Activated T-cell treated with anti-CD3 and anti-CD28 coated beads, Interleukin-2, amount 50 U/mL, for 48 hours (primary cell): ENCODE data around the gene HHAT.

ENCODE experiments used
- DNase-seq, 2 experiments: peaks; one replicate each; pipeline ENCODE4 v3.0.0-alpha.2; 2020

HHAT gene

DNA sequence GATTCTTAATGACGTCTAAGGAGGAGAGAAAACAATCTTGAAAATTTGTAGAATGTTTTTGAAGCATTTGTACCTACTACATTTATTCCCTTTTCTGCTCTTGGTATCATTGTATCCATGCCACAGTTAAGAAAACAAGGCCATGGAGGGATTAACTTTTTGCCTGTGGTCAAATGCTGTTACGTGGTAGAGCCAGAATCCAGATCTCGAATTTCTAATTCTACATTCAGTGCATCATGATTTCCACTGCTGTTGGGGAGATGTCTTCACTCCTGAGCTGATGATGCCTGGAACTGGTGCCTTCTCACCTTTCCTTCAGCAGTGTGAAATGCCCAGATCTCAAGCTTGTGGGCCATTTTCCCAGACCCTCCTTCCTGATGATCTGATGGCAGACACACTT, 175.6 kb downstream of the HHAT start:
- no peak for DNase-seq

DNA sequence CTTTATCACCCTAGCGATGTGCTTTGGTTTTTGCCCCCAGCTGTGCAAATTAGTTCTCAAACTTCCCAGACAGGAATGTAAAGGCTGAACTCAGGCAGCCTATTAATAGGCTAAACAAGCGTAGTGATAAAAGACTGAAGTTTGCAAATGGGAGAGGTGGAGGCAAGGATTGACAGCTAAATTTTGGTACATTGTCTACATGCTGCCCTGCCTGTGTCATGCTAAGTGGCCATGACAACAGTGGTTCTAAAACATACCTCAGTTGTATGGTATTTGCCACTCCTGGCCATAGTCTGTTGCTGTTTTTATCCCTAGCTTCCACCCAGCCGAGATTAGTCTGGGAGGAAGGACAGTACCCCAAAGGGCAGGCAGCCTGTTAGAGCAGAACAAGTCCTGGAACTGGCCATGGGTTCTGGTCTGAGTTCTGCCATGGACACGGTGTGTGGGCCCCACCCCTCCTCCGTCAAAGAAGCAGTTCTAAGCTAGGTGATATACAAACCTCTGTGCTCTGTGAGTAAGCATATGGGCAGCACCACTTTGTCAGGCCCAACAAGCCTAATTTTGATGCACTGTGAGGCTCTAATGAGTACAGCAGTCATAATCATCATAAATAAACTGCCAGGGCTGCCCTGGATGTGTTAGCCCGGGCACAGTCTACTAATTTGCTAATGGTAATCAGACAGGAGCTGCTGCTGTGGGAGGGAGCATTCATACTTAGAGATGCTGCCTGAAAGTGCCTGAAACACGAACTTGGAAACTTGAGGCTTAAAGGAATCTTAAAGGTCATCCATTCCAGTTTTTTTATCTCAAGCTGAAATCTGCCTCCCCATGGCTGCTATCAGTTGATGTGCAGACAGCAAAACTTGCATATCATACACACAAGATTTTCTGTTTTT, 177.1 kb downstream of the HHAT start:
- DNase-seq = no peak

DNA sequence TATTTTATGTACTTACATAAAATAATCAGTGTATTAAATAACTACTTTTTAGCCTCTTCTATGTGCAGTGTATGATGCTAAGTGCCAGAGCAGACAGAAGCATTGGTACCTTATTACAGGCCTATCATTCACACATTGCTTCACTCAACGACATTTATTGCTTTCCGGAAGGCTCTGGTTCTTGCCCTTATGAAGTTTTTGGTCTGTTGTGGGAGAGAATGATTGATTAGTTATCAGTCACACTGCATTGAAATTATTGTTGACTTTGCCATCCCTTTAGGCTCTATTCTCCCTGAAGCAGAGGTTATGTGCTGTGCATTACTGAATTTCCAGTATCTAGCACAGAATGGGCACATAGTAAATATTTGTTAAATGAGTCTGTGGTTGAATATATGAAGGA, 178.0 kb downstream of the HHAT start:
- DNase-seq = no peak

DNA sequence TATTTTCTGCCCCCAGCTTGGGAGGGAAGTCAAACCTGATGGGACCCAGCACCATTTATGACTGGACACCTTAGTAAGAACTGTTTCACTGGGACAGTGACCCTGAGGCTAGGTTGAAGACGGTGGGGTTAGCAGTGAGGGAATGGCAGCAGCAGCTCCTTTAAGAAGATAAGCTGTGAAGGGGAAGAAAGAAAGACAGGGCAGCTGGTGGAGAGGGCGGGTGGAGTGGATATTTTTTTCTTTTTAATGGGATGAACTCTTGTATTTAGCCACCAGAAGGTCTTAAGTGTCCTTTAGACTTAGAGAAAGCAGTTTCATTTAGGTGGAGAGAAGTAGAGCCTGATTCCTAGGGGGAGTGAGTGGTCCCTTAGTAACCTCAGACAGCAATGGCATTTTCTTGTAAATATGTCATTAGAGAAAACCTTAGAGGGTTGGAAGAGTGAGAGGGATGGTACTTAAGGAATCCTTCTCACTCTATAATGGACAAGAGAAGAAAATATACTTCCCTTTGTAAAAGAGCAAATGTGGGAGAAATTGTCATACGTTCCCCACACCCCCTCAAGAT, 187.5 kb downstream of the HHAT start:
- DNase-seq = no peak

DNA sequence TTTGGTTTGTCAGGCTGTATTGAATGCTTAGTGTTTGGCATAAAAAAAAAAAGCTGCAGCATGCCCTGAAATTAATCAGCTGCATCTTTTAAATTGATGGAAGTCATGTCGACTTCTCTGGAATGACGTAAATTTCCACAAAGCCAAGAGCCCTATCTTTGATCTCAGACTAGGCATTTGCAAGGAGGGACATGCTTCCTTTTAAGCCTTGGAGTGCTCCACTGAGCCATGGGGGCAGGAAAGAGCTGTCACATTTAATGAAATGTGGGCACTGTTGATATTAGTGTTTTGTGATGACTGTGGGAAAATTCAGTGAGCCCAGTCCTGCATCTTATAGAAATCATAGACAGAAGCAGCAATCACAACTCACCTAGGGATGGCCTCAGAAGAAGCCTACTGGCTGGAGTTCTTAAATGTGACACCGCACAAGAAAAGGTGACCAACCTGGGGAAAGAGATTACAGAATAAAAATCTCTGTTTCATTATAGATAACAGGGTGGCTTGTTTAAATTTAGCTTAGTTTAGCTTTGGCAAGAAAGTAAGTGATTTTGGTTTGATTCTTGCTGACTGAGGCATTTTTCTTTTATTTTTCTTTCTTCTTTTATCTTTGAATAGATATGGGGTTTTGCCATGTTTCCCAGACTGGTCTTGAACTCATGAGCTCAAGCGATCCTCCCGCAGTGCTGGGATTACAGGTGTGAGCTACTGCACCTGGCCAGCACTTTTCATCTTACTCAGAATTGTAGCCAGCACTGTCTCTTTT, 188.2 kb downstream of the HHAT start:
- no peak for DNase-seq

DNA sequence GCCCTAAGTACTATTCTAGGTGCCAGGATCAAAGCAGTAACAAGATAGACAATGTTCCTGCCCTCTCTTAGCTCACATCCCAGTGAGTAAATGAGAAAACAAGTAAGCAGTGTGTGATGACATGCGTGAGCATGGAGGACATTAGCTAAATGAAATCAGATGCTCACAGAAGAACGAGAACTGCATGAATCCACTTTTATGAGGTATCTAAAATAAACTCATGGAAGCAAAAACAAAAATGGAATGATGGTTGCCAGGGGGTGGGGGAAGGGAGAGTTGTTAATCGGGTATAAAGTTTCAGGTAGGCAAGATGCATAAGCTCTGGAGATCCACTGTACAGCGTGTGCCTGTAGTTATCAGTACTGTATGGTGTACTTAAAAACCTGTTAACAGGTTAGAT, 195.1 kb downstream of the HHAT start:
- no peak for DNase-seq

DNA sequence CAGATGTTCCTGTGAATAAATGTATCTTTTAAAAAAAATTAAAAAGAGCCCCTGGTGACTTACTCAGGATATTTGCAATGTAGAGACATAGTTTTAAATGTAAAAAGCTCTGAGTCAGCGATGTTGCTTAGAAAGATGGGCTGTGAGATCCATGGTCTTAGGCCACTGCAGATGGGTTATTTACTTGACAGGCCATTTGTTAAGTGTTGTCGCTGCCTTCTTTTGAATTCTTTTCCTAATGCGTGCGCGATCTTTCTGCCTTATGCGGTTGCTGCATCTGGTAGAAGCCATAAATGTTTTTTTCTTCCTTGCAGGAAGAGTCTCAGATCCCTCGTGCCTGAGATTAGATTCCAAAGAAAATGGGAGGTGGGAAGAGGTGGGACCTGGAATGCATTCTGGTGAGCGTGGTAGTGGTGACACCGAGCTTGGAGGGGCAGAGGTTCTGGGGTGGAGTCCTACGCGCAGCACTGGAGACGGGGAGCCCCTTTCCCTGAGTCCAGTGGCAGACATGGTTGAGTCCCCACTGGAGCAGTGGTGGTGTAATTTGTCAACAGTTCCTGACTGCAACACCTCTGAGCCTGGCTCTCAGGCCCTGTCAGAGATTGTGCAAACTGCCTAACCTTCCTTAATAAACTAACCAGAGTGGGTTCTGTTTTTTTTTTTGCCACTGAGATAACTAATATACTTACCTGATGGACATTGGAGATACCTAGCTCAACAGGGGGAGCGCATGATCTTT, 197.2 kb downstream of the HHAT start:
- DNase-seq = no peak

DNA sequence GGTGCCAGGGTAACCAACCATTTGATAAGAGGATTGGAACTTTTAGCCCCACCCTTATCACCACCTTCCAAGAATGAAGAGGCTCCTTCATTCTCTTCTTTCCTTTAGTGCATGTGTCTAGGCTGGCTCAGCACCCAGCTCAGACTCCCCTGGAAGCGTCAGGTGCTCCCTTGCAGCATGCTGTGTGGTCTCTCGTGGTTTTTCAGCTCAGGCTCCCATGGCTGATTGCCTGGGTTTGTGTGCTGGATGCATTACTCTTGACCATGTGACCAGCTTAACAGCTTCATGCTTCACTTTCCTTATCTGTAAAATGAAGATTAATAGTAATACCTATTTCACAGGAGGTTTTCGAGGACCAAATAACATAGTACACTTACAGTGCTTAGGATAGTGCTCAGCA, 198.4 kb downstream of the HHAT start:
- no peak for DNase-seq

DNA sequence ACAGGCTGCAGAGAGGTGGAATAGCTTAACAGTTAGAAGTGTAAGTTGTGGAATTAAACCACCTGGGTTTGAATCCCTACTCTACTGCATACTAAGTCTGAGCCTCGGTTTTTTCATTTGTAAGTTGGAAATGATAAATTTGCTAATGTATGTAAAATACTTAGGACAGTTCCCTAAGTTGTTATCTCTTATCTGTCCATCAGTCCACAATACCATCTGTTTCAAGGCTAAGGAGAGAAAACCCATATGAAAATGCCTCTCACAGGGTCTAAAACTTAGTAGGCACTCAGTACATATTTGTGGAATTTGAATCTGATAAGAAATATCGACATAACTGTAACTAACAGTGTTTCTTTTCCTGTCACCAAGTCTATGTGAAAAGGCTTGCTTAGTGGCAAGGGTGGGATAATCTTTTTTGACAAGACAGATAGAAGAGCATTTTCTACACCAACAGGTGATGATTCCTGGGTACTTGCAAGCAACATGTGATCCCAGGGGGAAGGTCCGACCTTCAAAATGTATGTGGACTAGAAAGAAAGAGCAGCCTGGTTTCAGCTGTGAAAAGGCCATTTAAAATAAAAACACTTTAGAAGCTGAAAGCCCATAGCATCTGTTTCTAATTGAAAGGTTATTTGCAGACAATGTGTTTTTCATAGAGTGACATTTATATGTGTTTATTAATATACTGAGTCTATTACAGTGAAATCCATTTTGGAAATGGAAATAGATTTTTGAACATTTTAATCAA, 202.9 kb downstream of the HHAT start:
- DNase-seq = no peak

DNA sequence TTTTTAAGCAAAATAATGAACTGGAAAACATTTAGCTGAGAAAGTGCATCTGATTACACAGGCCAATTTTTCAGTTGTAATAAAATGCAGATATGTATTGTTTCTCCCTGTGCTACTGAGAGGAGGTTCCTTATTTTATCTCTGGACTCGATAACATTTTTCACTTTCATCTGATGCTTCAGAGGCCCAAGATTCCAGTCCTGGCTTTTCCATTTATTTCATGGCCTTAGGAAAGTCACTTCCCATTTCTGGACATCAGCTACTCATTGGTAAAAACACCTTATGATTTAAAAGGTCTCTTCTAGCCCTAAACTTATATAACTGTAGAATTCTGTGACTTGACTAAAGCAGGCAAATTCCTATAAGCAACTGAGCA, 203.5 kb downstream of the HHAT start:
- DNase-seq = no peak

DNA sequence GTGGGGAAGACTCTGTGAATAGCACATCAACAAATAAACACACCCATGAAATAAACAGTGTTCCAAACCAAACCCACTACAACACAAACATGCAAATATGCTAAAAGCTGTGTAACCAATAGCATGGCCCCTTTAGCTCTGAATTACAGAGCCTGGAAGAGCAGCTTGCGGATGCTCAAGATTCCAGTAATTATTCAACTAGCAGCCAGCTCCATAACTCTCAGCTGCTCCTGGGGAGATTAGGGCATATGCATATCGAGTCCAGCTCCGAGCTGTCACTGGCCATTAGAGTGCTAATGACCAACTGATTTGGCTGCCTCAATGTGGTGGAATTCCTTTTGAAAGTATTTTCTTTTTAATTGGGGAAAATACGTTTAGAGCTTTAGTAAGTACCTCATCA, 207.1 kb downstream of the HHAT start:
- no peak for DNase-seq

DNA sequence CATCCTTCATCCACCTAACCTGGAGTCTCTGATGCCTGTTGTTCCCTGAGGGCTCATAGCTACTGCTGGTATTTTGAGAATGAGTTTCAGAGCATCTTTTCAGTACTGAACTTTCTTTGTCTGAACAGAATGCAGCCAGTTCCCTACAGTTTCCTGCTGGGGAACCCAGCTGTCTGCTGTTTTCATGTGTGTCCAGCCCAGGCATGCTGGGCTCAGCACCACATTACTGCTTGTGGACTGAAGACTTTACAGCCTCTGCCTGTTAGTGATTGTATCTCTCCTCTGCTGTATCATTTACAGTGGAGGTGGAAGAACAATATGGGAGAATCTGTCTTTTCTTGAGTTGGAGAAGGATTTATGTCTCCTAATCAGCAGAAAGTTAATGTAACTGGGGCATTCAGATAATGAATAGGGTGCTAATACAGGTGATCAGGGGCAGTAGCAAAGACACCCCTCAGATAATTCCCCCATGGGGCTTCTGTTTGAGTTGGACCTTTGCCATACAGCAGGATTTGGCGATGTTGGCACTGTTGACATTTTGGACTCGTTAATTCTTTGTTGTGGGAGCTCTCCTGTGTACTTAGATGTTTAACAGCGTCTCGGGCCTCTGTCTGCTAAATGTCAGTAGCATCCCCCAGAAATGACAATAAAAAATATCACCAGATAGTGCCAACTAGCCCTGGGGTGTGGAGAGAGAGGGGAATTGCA, 207.7 kb downstream of the HHAT start:
- no peak for DNase-seq

DNA sequence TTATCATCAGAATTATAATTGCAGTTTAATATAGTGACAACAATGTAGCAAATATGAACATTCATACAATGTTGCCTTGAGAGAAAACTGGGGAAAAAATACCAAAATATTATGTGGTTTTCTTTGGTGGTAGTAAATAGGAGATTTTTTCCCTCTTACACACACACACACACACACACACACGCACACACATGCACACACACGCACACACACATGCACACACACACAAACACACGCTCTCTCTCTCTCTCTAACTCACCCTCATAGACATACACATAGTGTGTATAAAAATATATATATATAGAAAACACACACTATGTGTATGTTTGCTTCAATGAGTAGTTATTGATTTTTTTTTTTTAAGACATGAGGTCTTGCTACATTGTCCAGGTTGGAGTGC, 211.6 kb downstream of the HHAT start:
- DNase-seq = no peak

DNA sequence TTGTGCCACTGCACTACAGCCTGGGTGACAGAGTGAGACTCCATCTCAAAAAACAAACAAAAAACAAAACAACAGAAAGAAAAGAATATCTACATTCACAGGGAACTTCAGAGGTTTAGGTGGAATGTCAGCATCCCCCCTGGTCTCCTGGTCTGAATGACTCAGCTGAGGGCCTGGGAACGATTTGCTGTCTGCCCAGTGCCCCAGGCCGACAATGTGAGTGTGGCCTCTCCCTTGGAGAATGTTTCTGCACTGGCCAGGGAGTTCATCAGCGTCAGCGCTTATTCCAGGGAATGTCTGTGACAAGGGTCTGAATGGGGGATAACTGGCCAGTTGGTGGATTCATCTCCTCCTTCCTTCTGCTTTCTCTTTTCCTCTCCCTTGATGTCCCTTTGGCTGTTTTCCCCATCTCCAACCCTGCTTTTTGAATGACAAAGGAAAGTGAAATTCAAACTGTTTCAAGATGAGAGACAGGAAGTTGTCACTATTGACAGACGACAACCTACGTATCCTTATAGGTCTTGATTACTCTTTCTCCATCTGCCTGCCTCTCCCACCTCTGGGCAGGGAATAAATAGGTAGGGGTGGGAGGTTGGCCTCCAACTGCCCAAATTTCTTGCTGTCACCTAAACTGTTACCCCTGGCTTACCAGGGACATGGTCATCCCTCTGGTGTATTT, 213.1 kb downstream of the HHAT start:
- no peak for DNase-seq

DNA sequence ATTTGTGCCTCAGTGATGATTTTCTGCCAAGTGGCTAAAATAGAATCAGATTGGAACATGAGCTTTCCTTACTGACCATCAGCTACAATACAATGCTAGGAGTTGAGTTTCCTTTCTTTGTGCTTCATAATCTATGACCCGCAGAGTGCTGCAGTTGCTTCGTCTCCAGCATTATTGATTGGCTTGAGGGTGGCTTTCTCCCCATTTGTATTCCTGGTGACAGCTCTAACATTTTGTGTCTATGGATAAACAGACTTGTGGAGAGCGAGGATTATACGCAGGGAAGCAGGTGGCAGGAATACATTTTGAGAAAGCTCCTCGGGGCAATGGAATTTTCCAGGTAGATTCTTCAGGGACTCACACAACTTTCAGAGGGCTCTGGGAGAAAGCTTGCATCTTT, 223.2 kb downstream of the HHAT start:
- DNase-seq = no peak

DNA sequence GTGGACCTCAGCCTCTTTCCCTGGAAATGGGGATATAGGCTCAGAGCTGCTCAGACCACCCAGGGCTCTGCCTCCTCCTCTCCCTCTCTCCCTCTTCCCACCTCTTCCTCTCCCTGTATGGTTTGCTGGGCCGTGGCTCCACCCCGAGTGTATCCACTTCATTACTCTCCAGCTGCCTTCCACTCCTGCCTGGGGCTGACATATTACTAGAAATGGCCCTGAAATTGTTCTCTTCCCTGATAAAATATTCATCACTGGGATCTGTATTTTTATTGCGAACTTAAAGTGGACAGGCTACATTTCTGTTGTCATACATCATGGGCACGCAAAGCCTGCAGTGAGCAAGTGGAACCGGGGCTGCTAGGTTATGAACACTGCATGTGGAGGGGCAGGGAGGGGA, 225.0 kb downstream of the HHAT start:
- no peak for DNase-seq

DNA sequence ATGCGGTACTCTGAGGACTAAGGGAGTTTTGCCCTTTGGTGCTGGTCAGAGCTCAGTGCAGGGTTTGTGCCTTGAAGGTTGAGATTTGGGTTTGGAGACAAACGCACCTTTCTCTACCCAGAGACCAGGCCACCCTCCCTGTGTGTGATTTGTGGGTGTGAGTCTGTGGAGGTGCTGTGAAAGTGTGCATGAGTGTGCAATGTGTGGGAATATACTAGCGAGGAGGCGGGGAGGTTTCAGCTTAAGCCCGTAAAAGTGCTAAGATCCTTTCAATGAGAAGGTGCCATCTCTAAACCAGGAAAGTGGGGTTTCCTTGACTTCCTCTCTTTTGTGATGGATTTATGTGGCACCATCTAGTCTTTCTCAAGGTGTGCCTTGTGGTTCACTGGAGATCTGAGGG, 225.7 kb downstream of the HHAT start:
- DNase-seq = no peak

DNA sequence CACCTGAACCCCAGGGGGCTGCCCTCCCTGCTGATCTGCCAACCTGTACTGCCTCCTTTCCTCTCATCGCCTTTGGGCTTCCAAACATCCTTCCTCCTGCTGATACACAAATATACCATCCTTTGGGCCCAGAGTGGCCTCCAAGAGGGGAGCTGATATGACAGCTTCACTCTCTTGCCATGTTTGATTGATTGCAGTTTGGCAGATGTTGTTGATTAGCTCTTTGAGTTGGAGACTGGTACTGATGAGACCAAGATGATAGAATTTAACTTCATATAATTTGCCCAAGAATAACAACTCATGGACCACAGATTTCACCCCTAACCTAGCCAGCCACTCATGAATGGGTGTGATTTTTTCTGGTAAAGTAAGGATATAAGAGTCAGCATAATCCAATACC, 227.8 kb downstream of the HHAT start:
- no peak for DNase-seq

DNA sequence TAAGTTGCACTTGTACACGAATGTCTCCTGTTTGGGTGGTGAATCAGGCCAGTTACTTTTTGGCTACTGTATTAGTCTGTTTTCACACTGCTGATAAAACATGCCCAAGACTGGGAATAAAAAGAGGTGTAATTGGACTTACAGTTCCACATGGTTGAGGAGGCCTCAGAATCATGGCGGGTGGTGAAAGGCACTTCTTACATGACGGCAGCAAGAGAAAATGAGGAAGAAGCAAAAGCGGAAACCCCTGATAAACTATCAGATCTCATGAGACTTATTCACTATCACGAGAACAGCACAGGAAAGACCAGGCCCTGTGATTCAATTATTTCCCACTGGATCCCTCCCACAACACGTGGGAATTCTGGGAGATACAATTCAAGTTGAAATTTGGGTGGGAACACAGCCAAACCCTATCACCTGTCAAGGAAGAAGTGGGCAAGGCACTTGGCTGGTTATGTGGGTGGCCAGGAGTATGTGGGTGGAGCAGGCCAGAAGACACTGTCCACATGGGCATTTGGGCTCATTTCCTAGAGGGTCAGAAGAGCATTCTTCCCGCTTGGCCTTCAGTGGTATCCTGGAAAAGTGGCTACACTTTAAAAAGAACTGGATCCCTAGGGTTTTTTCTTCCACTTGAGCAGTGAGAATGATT, 228.8 kb downstream of the HHAT start:
- no peak for DNase-seq

DNA sequence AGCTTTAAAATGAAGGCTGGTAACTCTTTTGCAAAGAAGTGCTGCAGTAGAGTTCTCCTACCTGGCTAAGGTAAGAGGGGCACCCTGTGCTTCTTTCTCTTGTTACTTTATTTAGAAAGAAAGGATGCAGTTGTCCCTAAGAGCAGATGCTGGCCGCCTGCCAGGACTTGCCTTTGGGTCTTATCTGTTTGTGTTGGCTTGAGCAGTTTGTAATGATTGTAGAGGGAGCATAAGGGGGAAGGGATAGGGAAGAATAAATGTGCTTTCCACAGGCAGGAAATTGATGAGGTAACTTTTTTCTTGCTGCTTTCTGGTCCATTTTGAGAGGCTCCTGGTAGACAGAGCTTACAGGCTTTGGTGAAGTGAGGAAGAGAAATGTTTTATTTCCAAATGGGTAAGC, 229.6 kb downstream of the HHAT start:
- DNase-seq = no peak

DNA sequence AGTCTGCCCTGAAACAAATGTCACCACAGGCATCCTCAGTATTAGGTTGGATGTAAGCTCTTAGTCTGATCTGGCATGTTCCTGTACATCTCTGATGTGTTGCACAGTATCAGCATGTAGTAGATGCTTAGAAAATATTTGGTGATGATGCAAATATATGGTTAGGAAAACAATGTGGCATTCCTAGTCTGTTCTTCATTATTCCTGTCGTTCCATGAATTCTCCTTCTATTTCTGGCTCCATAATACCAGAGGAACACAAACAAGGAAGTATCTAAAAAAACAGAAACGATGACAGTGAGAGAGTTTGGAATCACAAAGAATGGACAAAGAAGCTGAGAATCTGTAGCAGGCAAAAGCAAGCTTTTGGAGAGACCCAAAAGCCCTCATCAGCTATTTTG, 236.6 kb downstream of the HHAT start:
- DNase-seq = no peak
